Ecto neural progenitor cell (in vitro differentiated cells): ENCODE measurements around the gene IDUA.
A peak's percentile ranks its signal among the peaks of the same experiment; 100 is the strongest.

Experiments
- DNase-seq: peaks from one replicate; pipeline ENCODE4 v3.0.0-alpha.2; 2018; ENCODE audit warnings: low spot score

IDUA gene

DNA sequence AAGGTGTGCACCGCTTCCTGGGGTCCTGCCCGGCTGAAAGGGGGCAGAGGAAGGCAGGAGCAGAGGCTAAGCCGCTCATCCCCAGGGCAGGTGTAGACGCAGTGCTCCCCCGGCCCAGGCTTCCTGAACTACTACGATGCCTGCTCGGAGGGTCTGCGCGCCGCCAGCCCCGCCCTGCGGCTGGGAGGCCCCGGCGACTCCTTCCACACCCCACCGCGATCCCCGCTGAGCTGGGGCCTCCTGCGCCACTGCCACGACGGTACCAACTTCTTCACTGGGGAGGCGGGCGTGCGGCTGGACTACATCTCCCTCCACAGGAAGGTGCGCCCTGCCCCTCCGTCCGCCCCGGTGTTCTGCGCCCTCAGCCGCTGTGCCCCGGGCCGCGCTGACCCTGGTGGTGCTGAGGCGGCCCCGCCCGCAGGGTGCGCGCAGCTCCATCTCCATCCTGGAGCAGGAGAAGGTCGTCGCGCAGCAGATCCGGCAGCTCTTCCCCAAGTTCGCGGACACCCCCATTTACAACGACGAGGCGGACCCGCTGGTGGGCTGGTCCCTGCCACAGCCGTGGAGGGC lies 14.8 kb downstream of the IDUA start:
- DNase-seq, result no peak

DNA sequence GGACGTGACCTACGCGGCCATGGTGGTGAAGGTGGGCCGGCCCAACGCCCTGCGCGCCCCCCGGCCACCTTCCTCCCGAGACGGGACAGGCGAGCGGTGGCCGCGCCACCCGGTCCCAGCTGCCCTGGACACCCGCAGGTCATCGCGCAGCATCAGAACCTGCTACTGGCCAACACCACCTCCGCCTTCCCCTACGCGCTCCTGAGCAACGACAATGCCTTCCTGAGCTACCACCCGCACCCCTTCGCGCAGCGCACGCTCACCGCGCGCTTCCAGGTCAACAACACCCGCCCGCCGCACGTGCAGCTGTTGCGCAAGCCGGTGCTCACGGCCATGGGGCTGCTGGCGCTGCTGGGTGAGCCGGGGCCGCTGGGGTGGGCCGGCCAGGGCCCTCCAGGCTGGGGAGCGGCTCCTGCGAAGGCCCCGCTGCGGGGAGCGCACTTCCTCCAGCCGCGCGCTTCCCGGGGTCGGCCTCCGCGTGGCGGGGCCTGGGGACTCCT lies 15.3 kb downstream of the IDUA start:
- no peak for DNase-seq

DNA sequence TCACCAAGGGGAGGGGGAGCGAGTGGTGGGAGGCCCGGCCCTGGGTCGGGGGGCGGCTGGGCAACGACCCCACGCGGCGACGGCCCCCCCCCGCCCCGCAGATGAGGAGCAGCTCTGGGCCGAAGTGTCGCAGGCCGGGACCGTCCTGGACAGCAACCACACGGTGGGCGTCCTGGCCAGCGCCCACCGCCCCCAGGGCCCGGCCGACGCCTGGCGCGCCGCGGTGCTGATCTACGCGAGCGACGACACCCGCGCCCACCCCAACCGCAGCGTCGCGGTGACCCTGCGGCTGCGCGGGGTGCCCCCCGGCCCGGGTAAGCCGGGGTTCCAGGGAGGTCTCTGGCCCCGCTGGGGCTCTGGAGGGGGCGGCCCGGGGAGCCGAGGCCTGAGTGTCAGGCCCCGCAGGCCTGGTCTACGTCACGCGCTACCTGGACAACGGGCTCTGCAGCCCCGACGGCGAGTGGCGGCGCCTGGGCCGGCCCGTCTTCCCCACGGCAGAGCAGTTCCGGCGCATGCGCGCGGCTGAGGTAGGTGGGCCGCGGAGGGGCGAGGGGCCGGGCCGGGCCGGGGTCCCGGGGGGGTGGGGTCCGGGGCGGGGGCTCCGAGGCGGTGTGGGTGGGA lies 15.9 kb downstream of the IDUA start:
- no peak for DNase-seq

DNA sequence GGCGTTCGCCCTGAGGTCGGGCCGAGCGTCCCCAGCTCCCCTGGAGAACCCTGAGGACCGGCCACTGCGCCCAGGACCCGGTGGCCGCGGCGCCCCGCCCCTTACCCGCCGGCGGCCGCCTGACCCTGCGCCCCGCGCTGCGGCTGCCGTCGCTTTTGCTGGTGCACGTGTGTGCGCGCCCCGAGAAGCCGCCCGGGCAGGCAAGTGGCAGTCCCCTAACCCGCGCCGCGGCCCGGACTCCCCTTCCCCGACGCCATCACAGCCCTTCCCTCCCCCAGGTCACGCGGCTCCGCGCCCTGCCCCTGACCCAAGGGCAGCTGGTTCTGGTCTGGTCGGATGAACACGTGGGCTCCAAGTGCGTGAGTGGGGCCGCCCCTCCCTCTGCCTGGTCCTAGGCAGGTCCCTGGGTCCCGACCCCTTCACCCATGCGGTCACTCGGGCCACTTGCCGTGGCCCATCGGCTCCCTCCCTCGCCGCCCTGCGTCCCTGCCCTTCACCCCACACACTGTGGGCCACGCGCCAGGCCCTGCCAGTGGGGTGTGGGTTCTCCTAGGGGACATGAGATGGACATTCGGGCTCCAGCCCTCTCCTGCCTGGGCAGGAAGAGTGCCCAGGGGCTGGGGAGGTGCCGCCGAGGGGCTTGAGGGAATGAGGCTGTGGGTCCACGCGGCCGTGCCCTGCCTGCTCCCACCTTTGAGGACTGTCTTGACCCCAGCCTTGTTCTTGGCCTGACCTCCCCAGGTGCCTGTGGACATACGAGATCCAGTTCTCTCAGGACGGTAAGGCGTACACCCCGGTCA lies 16.6 kb downstream of the IDUA start:
- DNase-seq, result no peak

DNA sequence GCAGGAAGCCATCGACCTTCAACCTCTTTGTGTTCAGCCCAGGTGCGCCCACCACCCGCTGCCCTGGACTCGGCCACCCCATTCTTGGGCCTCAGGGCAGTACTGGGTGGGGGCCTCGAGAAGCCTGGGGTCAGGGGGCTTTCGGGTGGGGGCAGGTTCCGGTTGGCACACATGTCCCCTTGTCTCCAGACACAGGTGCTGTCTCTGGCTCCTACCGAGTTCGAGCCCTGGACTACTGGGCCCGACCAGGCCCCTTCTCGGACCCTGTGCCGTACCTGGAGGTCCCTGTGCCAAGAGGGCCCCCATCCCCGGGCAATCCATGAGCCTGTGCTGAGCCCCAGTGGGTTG lies 17.2 kb downstream of the IDUA start:
- DNase-seq, result no peak

DNA sequence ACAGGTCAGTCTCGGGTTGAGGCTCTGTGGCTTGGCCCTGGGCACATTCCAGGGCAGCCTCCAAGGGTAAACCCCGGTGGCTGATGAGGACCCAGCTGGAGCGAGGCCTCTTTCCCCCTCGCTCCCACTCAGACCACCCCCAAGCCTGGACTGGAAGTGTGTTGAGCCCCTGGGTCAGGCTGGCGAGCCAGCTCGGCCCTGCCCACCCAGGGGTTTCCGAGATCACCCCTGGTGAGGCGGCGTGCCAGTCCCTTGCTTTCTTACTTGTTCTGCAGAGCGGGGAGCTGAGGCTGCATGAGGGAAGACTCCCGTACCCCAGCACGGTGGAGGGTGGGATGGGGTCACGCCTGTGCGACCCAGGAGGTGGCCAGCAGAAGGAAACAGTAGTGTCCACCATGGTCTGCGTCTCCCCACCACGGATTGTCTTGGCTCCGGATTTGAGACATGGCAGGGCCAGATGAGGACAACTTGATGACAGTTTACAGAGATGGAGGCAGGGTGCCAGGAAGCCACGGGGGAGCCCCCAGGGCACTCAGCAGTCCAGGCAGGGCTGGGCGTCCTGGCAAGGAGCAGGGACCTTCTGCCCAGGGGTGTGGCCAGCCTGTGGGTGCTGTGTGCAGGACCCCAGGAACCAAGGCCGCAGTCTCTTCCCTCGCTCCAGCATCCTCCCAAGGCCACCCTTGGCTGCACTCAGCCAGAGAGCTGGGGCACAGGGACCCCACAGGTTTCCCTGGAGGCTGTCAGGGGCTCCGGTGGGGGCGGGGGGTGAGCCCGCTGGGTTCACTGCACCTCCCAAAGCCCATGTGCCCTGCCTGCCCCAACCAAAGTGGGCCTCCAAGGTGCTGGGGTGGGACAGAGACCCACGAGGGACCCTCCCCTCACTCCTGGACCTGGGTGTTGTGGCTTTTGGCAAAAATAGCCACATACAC lies 18.0 kb downstream of the IDUA start:
- no peak for DNase-seq

DNA sequence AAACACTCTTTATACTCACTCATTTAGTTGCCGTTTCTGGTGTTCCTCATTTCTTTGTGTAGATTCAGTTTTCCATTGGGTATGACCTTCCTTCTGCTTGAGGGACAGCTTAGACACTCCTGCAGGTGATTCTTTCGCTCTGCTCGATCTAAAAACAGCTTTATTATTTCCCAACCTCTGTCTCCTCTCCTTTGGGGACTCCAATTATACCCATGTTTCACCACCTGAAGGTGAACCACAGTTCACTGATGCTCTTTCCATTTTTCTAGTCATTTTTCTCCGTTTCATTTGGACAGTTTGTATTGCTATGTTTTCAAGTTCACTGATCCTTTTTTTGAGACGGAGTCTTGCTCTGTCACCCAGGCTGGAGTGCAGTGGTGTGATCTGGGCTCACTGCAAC lies 20.0 kb downstream of the IDUA start:
- no peak for DNase-seq

DNA sequence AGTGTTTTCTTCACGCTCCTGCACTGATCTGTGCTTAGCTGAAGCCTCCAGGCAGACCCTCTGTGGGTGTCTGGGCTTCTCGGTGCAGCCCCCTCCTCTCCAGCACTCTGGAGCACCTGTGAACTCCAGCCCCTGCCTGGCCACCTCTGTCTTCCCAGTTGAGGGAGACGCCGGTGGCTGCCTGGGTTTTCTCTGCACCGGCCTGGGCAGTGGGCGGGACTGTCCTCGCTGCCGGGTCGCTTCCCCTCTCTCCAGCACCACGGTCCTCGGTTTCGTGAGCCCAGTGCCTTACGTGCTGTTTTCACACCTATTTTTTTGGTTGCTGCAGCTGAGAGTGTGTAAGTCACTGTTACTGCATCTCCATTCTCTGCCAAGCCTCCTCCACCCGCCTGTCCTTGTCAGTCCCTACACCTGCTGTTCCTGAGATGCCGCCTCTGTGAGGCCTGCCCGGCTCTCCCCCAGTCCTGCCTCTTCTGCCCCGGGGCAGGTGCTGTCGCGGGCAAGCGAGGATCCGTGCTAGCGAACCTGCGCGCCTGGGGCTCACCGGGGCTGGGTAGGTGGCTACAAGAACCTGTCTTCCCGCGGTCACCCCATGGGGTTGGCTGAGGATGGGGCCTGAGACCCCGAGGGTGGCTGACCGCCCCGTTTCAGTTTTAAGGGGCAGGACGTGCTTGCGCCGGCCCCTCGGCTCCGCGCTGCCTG lies 22.1 kb downstream of the IDUA start:
- DNase-seq, result no peak

DNA sequence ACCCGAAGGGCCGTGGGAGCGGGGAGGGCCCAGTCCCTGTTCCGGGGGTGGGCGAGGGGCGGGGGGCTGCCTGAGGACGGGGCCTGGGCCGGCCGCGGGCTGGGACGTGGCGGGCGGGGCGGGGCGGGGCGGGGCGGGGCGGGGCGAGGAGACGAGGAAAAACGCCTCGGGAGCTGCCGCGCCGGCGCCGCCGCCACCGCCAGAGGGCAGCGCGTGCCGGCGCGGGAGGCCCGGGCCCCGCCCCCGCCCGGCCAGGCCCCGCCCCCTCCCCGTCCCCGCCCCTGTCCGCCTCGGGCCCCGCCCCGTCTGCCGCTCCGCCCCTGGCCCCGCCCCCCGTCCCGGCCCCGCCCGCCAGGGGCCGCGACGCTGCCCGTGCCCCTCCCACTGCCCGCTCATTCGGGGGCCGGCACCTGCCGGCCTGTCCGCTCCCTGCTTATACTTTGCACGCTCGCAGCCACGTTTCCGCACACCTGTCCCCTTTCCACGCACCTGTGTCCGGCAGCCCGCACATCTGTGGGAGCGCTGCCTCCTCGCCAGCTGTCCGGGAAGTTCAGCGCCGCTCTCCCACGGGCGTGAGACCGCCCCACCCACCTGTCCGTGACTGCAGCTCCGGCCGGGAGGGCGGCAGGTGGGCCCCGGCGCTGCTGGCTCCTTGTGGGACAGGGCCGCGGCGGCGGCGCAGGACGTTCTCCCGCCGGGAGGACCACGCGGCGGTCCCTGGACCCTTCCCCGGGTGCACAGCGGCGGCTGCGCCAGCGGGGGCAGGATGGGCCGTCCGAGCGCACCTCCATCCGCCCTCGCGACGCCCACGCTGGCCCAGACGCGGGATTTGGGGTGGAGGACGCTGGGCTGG lies 22.9 kb downstream of the IDUA start:
- peak; percentile 89 for DNase-seq

DNA sequence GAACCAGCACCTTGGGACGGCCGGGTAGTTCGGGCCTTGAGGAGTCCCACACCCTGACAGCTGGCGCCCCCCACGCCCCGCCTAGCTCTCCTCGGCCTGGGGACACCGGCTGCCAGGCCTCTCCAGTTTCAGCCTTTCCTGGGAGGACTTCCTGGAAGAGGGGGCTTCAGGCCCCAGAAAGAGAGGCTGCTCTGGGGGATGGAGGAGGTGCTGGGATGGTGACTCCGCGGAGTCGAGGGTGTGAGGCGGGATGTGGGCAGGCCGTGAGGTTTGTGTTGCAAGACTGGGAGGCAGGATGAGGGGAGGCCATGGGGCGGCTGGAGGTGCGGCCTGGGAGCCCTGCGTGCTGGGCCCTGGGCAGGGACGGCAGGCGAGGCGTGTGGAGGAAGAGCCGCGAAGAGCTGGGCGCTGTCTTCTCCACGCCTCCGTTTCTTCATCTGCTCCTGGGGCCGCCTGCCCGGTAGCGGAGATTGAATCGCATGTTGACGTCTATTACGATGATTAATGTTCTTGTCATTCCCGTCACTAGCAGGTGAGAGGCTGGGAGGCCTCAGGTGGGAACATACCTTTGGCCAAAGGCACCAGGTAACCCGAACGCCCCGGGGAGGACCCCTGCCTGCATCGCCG lies 23.7 kb downstream of the IDUA start:
- no peak for DNase-seq

DNA sequence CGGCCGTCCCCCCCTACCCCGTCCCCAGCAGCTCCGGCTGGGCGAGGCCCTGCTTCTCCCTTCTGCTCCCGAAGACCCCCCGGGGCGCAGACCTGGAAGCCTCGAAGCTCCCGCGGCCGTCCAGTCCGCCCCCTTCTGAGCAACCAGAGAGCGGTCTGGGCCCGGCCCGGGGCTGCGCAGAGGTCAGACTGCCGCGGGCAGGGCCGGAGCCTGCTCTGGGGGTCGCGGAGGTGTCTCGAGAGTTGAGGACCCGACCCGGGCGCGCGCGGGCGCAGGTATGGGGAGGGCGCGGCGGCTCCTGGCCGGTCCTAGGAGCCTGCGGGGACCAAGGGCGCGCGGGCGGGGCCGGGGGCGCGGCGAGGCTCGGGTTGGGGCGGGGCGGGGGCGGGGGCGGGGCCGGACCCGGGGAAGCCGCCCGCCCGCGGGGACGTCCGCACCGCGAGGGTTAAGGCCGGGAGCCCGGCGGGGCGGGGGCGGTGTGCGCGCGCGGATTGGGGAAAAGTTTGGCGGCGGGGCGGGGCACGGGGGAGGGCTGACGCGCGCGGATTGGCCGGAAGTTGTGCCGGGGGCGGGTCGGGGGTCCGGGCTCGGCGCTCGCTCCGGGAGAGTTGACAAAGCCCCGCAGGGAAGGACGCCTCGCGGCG lies 24.3 kb downstream of the IDUA start, which contains the start of gene FGFRL1:
FGFRL1 (plus strand) TSS at position 605 of the 644 bp plus-strand sequence. CDS start 860 bp downstream, outside the sequence.
- peak; percentile 93 for DNase-seq

DNA sequence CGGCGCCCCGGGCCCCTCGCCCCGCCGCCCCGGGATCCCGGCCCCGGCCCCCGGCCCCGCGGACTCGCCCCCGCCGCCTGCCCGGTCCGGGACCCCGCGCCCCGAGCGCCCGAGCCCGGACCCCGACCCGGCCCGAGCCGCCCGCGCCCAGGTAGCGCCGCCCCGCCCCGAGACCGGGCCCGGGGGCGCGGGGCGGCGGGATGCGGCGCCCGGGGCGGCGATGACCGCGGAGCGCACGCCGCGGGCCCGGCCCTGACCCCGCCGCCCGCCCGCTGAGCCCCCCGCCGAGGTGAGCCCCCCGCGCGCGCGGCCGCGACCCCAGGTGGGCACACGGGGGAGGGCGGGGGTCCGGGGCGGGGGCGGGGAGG lies 24.8 kb downstream of the IDUA start:
- no peak for DNase-seq

DNA sequence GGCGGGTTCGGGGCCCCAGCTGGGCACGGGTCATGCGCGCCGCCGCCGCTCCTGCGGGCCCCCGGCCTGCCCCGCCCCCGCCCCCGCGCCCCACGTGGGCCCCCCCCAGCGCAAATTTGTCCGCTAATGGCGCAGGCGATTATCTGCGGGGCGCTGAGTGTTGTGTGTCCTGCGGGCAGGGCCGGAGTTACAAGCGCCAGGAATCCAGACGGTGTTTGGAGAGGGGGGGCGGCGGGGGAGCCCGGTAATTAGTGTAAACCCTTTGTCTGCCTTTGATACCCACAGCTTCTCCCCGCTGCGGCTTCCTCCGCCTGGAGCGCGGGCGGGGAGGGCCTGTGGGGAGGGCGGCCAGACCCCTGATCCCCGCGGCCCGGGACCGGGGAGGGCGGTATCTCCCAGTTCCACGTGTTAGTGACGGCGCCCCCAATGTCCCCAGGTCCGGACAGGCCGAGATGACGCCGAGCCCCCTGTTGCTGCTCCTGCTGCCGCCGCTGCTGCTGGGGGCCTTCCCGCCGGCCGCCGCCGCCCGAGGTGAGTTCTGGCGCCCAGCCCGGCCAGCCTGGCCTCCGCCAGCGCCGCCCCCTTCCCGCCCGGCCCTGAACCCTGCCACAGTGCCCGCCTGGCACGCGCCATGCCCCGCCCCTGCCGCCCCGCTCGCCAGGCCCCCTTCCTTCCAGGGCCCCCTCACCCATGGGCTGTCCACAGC lies 25.3 kb downstream of the IDUA start:
- DNase-seq, result peak; percentile 77

DNA sequence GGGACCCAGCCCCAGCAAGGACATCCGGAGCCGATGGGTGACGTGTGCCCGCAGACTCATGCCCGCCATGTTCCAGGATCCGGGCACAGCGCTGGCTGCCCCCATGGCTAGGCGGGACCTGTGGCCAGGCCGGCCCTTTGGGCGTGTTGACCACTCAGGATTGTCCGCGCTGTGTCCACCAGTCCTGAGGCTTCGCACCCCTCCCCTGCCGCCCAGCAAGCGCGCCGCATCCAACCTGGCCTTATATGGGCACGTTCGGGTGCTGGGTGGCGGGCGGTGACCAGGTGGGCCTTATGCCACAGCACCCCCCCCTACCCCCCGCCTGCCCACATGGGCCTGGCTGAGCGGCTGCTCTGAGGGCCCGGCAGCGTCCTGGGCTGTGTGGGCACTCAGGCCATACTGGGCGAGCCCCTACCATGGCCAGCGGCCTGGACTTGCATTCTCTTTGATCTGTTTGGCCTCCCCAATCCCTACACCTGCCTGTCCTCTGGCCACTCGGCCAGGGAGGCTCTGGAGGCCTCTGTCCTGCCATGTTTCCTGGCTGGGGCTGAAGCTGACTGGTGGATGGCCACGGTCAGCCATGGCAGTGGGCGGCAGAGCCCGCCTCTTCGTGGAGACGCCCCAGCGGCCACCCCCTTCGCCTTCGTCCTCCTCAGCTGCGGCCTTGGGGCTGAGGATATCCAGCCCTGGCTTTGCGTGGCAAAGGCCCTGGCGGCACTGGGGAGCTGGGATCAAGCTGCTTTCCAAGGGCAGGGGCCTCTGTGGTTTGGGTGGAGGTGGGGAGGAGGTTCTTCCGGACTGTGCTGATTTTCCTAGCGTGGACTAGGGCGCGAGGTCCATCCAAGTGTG lies 26.6 kb downstream of the IDUA start:
- DNase-seq, result no peak

DNA sequence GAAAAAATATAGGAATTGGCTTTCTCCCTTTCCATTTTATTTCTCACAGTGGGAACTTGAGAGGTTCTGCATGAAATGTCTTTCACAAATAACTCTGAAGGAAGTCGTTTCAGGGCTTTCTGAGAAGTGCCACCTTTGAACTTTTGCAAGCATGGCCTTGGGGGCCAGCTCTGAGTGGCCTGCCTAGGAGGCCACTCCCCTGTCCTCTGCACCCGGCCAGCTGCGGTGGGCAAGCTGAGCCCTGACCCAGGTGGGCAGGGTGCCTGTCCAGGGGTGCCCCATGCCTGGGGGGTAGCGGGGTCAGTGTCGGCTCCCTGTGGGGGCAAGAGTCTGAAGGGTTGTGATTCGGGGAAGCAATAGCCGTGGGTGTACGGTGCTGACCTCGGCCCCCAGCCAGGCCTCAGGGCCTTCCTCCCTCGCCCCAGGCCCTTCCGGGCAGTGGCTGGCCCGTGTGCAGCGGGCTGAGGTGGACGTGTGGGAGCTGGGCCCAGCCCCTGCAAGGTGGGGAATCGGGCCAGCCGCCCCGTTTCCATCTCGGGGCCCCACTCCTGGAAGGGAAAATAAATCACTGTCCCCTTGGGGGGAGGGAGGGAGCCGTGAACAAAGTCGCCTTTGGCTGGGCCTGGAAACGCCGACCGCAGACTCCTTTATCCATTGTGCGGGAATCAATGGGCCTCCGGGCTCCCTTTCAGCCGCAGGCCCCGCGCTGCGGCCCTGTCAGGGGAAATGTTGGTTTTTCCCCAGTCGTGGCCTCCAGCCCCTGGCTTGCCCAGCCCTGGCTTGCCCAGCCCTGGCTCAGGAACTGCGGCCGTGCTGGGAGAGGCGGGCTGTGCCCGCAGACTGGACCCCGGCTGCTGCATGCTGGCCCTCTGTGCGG lies 27.7 kb downstream of the IDUA start:
- DNase-seq, result no peak

DNA sequence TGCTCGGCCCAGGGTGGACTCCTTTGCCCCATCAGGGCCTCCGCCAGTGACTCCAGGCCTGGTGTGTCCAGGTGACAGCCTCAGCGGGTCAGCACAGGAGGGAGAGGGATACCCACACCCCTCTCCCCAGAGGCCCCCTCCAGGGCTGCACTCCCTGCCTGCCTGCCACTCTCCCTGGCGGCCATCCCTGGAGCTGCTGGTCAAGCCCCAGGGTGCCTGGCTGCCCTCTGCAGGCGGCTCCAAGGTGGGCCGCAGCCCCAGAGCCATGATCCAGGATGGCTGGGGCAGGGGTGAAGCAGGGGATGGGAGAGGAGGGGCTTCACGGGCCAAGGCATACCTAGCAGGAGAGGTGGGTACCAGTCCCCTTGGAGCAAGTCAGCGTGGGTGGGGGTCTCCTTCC lies 28.3 kb downstream of the IDUA start:
- DNase-seq, result no peak

DNA sequence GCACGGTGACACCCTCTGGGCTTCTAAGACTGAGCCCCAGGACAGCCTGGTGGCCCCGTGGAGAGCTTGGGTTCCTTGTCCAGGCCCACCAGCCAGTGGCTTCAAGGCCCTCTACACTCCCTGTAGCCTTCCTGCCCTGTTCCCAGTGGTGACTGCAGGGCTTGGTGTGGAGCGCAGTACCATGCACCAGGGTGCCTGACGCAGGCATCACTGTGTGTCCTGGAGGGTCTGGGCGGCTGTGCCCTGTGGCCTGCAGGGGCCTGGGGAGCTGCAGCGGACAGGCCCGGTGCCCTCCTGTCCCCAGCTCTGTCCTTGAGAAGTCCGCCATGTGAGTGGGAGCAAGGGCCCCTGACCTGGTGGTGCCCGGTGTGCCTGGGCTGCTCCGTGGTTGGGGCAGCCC lies 28.9 kb downstream of the IDUA start:
- DNase-seq, result no peak
